CD4-positive, alpha-beta T cell treated with Interleukin-21 for 1 hour (primary cell): ENCODE measurements around the gene SAPCD2.

Source experiments
- DNase-seq: peaks from one replicate; pipeline ENCODE4 v3.0.0-alpha.2; 2020

The SAPCD2 gene

DNA sequence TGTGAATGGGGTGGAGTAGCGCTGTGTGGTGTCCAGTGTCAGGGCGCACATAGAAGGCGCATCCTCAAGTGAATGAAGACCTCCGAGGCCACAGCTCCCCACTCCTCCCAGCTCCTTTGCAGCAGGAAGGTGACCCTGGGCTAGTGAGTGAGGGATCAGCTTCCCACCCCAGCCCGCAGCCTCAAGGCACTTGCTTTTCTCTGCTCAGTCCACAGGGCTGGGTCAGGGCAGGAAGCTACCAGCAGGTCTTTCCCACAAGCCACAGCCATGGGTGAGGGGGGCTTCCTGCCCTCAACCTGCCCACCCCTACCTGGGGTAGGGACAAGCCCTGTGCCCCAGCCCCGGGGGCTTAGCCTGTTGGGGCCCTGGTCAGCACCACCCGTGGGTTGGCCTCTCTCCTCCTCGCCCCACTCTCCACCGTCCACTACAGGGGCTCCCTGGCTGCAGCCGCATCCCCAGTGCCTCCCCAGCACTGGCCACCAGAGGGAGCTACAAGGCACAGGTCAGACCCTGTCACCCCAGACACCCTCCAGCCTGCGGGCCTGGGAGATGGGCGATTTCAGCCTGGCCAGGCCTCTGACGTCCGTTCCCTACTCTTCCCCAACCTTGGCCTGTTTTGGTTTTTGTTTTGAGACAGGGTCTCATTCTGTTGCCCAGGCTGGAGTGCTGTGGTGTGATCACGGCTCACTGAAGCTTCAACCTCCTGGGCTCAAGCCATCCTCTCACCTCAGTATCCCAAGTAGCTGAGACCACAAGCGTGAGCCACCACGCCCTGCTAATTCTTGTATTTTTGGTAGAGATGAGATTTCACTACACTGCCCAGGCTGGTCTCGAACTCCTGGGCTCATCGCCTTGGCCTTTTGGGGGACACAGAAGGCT lies 41.1 kb downstream of the SAPCD2 start:
- peak; percentile 70 for DNase-seq

- peak; percentile 76 for DNase-seq
Measured at GRCh38 chr9:137028263-137029057, 41.9 kb downstream of the SAPCD2 start.

DNA sequence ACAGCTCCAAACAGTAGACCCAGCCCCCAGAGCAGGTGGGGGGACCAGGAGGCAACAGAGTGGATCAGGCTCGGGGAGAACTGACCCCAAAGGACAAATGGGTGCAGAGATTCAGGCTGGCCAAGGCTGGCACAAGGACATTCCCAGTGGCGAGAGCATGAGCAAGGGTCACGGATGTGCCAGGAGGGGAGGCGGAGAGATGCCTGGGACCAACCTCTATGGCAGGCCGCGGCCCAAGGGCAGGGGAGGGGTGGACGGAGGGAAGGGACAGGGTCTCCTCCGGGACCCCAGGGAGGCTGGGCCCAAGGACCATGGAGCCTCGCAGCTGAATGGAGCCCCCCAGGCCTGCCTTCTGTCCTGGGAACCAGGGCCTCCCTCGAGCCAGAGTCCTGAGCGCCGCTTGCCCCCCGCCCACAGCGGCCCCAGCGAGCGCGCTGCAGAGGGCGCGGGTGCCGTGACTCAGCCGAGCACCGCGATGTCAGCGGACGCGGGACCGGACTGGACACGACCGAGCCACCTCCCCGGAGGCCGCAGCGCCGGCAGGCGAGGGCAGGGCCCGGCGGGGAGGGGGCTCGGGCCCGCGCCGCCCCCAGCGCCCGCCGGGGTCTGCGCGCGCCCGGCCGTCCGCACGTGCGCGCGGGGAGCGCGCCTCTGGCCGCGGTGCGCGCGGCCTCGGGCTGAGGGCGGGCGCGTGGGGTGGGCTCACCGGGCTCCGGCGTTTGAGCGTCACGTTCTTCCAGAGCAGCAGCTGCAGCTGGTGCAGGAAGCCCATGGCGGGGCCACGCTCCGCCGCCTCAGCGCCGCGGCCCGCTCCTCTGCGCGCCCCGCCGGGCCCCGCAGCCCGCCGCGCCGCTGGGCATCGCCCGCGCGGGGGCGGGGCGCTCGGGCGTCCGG lies 42.7 kb downstream of the SAPCD2 start, which contains the start of gene ABCA2:
TSS of gene ABCA2 (minus strand) at position 869 of the 894 bp plus-strand sequence. CDS start at position 772, 97 bp downstream.
- no peak for DNase-seq

DNA sequence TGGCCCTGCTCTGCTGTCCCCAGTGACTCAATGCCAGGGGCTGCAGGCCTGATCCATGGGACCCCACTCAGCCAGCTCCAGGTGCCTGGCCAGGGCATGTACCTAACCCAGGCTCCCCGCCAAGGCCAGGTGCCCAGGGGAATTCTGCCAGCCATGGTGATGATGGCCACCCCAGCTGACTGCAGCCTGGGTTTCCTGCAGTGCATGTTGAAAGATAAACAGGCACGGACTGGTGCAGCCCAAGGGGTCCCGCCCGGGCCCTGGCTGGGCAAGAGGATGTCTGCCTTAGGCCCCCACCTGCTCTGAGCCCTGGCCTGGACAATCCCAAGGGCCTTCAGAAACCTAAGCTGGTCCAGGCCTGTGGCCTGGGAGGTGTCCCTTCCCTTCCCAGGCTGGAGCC lies 43.5 kb downstream of the SAPCD2 start:
- DNase-seq: no peak

DNA sequence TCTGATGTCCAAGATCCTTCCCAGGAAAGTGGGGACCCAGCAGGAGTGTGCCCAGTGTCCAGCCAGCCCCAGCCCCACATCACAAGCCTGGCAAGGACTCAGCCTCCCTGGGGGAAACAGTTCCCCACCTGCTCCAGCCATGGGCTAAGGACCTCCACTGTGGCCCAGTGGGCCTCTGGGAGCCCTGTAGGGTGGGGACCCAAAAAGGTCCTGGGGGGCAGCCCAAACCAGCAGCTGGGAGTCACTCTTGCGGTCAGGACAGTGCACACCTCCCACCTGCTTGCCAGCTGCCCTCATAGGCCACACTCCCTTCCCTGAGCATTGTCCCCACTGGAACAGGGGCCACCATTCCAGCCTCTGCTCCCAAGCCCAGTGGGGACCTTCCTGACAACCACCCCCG lies 44.0 kb downstream of the SAPCD2 start:
- no peak for DNase-seq

DNA sequence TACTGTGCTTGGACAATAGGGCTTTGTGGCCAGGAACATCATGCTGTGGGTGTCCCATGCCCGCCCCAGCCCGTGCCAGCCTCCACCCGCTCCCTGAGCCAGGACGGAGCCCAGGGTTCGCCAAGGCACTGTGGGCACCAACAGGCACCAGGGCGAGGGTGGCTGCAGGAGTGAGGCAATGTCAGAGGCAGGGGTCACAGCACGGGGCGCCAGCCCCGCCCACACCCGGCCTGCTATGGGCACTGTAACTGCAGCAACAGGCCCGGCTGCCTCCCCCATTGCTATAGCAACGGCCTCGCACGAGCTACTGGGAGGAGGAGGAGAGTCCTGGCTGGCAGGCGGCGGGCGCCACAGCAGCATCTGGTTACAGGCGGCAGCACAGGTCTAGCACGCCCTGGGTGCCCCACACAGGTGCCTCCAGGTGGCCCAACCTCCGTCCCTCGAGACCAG lies 44.8 kb downstream of the SAPCD2 start:
- DNase-seq: peak; percentile 28

DNA sequence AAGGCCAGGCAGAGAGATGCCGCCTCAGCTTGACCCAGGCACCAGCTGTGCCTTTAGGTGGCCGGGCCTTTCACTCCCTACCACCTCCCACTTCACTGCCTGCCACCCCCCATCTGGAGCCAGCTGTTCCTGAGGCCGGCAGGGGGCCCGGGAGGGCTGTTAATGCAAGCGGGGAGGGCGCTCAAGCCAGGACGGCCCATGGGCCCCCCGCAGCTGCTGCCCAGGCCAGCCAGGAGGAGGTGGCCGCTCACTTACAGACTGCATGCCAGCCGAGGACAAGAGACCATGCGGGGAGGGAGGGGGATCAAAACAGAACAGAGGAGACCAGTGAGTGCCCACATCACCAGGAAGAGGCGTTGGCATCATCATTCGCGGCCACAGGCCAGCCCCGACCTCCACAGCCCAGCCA lies 46.8 kb downstream of the SAPCD2 start:
- no peak for DNase-seq

- no peak for DNase-seq
Measured at GRCh38 chr9:137023157-137023556, 47.2 kb downstream of the SAPCD2 start.

DNA sequence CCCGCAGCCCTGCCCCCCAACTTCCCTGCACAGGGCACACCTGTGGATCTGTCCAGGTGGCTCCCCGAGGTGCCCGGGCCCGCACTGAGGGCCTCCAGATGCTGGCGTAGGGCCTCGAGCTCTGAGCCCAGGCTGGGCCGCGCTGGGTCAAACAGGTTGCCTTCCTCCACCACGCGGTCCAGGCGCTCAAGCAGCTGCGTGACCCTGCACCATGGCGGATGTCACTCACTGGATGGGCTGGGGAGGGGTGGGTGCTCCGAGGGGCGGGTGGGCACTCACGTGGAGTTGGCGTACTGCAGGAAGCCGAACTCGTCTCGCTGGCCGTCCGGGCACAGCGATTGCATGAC lies 47.7 kb downstream of the SAPCD2 start:
- no peak for DNase-seq

- DNase-seq: peak; percentile 76
Measured at GRCh38 chr9:137021979-137022661, 48.2 kb downstream of the SAPCD2 start.

DNA sequence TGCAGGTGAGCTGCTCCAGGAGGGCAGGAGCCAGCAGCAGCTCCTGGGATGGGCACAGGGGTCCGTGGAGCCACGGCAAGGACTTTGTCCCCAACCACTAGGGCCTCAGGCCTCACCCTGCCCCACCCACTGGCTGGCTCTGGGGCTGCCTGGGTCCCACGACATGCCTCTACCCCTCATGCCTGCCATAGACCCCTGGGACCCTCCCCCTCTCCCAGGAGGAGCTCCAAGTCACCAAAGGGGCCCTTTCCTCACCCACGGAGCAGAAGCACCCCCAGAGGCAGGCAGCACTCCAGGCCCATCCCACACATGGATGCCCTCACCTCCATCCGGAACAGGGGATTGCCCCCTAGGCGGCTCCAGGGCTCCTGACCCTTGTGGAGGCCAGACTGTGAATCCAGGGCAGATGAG lies 48.8 kb downstream of the SAPCD2 start:
- DNase-seq: no peak

DNA sequence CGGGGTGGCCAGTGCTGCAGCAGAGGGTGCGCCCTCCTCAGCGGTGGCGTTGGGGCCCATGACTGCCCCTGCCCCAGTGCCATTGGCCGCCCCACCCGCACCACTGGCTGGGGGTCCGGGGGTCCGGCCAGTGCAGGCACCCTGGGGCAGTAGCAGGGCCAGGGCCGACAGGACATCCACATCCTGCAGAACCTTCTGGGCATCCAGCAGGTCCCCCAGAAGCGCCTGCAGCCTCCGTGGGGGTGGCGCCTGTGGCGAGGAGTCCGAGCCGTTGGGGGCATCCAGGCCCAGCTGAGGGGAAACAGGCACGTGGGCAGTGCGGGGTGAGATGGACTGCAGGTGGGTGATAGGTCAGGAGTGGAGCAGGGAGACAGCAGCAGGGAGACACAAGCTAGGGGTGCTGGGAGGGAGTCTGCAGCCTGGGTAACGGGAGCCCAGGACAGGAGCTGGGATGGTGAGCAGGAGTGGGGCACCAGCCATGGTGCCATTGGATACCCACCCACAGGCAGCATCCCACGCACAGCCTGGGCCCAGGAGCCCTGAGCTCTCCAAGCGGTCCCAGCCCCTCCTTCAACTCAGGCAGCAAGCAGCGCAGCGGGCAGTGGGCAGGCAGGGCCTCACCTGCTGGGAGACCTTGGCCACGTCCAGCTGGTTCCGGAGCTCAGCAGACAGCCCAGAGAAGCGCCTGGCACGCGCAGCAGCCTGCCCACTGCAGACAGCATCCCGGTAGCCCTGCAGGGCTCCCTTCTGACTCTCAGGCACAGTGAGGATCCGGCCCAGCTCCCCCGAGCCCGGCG lies 49.4 kb downstream of the SAPCD2 start:
- no peak for DNase-seq

GRCh38 chr9:137019891-137020683 lies 50.3 kb downstream of the SAPCD2 start:
- DNase-seq: no peak

GRCh38 chr9:137018761-137019559 lies 51.4 kb downstream of the SAPCD2 start:
- no peak for DNase-seq

DNA sequence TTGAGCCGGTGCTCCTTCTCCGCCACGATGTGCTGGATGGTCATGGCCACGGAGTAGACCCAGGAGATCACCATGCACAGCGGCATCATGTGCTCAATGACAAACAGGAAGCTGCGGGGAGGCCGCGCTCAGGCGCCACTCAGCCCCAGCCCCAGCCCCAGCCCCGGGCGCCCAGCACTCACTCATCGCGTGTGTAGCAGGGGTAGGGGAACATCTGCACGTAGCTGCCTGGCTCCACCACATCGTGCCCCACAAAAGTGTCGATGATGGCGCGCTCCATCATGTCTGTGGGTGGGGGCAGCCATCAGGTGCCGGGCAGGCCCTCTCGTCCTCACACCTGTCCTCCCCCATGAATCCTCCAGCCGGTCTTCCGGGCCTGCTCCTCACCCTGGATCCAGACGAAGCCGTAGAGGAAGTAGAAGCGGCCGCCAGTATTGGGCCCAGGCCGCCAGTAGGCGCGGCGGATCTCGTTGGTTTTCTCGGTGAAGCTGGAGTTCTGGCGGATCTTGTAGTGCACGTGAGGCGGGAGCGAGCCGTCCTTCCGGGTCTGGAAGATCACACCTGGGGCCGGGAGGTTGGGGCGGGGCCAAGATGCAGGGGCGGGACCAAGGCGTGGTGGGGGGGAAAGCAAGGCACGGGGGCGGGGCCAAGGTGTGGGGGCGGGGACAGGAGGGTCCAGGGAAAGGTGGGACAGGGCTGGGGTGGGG lies 52.4 kb downstream of the SAPCD2 start:
- no peak for DNase-seq

GRCh38 chr9:137017071-137017470 lies 53.3 kb downstream of the SAPCD2 start:
- DNase-seq: no peak

DNA sequence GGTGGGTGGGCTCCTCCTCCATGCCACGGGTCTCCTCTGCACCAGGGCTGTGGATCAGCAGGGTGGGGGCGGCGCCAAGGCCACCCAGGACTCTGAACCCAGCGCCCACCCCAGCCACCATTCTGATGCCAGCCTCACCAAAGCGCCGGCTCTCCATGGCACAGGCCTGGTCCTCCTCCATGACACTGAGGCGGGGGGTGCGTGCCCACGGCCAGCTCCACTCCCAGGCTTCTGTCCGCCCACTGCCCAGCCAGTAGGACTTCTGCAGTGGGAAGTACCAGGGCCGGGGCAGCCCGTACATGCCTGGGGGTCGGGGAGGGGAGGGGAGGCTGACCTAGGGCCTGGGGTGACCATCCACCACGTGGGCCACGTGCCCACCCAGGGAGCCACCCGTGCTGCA lies 53.9 kb downstream of the SAPCD2 start:
- no peak for DNase-seq

DNA sequence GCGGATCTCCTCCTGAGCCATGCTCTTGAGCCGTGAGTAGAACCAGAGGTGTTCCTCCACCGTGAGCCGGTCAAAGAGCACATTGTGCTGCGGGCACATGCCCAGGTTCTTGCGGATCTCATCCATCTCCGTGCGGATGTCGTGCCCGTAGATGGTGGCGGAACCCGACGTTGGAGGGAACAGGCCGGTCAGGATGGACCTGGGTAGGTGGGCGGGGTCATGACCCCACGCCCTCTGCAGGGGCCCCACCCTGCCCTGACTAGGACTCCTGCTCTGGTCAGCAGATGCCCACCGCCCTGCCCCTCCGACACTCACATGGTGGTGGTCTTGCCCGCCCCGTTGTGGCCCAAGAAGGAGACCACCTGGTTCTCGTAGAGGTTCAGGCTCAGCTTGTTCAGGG lies 54.4 kb downstream of the SAPCD2 start:
- no peak for DNase-seq

DNA sequence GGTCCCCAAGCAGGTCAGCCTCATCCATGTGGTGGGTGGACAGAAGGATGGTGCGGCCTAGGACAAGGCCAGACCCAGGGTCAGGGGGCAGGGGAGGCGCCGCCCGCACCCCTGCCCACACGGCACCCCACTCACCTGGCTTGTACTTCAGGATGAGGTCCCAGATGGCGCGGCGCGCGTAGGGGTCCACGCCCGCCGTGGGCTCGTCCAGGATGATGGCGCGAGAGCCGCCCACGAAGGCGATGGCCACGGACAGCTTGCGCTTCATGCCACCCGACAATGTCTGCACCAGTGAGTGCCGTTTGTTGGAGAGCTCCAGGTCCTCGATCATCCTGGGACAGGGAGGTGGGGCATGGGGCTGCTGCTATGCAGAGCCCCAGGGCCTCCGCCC lies 54.8 kb downstream of the SAPCD2 start:
- DNase-seq: no peak
